Measurements from ENCODE around the gene MCTP2. TPM values are rescaled to one million over a fixed set of nuclear protein-coding genes. Genes with fewer than 3 reads are reported as not detected.
A peak's percentile ranks its signal among the peaks of the same experiment; 100 is the strongest.

Gene MCTP2
- total and polyA plus RNA-seq, 2 of the 13 experiments (the other 11 are each of a cell fraction or from before 2014, with no cell fraction given) = 5.1 to 8.6 TPM

GRCh38 chr15:94306700-94307650, 75.6 kb downstream of the MCTP2 start:
- Histone ChIP-seq H3K9ac (ENCODE audit: insufficient read depth, low read depth, low read length) (no peak overlapping the region), H3K27me3 (ENCODE audit: control insufficient read depth in 1 of 2, insufficient read depth in 2 of 2, low read length in 2 of 2) (no peaks in the 10 kb centered on the region), H3K4me1 (ENCODE audit: insufficient read depth, low read length) (no peaks in the 10 kb centered on the region), H3K4me2 (ENCODE audit: low read depth, low read length) (no peak overlapping the region), H3K9me3 (ENCODE audit: low read length) (peaks cover 6% of the 10 kb centered on the region; the same call in 1 of the 2 replicates), H2AFZ (ENCODE audit: low read length) (no peak overlapping the region), H3K4me3 (replicated peaks in 1 of 3; ENCODE audit: insufficient read depth in 1 of 3, low read depth in 2 of 3, low read length in 3 of 3) (no peak overlapping the region), H4K20me1 (ENCODE audit: insufficient read depth, low read length) (no peaks in the 10 kb centered on the region), H3K27ac (ENCODE audit: extremely low read length, insufficient read depth, low read length) (no peak overlapping the region), H3K36me3 (replicated peaks in 1 of 2; ENCODE audit: control insufficient read depth in 1 of 2, insufficient read depth in 2 of 2, low read length in 2 of 2) (peaks cover 0 to 4% of the 10 kb centered on the region in 2 experiments; a peak in 1 of 5 replicates), H3K79me2 (ENCODE audit: insufficient read depth, low read length) (no peaks in the 10 kb centered on the region)
- FAIRE-seq (no peak), DNase-seq (ENCODE audit: low spot score) (no peak), ATAC-seq (no peak)
- intact Hi-C loops (cut with micrococcal nuclease; ENCODE audit: unreplicated experiment) = no loop called here
- ChIA-PET CTCF (ENCODE audit: low intra/inter-chr PET ratio, low total read pairs) (no interaction called here), POLR2A (interaction anchor here (0.7 kb wide), 1 partner anchor 76 kb away, joined by 3 read pairs; no protein-coding TSS in a partner anchor)
- no TSS peak for BruUV-seq (replicated peaks)
- in situ Hi-C loops (cut with HindIII; ENCODE audit: extremely low pct_ligation_motif_present, low pct_unique_long_range_greater_than_20kb) = no loop called here
- 66% methylated on average over 13 of the region's 13 CpGs for WGBS (ENCODE audit: low lambda C conversion rate)
- TF ChIP-seq CREB1 (IDR thresholded peaks at IDR 0.05) = peak; percentile 88
- no peak for TF ChIP-seq CREB1 (CRISPR knock-in tag; IDR thresholded peaks at IDR 0.05)
- no peak for TF ChIP-seq CREM (IDR thresholded peaks at IDR 0.05)
- TF ChIP-seq CREM (CRISPR knock-in tag; IDR thresholded peaks at IDR 0.05) = no peak
- TF ChIP-seq TFDP1 (CRISPR knock-in tag; IDR thresholded peaks at IDR 0.05; ENCODE audit: borderline replicate concordance) = no peak
- no peak for TF ChIP-seq ZBTB38 (CRISPR knock-in tag; IDR thresholded peaks at IDR 0.05)
- TF ChIP-seq JUN (CRISPR knock-in tag; IDR thresholded peaks at IDR 0.05) = no peak
- TF ChIP-seq ATF7 (IDR thresholded peaks at IDR 0.05) = peak; percentile 97
- TF ChIP-seq ATF7 (CRISPR knock-in tag; IDR thresholded peaks at IDR 0.05) = no peak
- TF ChIP-seq ZNF607 (CRISPR knock-in tag; IDR thresholded peaks at IDR 0.05; ENCODE audit: borderline replicate concordance) = no peak

Data from HepG2 (cell line).